Activated naive CD4-positive, alpha-beta T cell treated with anti-CD3 and anti-CD28 coated beads for 36 hours (primary cell): ENCODE results near the gene PGF. TPM values are rescaled to one million over a fixed set of nuclear protein-coding genes. Genes with fewer than 3 reads are reported as not detected.
A peak's percentile ranks its signal among the peaks of the same experiment; 100 is the strongest.

Experiments used
- CTCF ChIA-PET: fragments of 350-600 bp; sonication (Branson Sonifier 250); formaldehyde crosslinking; loops from one replicate; lab custom pipeline; 2021; ENCODE audit warnings: antibody characterized with exemption; lab: Charles Lee
- DNase-seq: peaks from one replicate; pipeline ENCODE4 v3.0.0-alpha.2; 2020
- H3K27ac Mint-ChIP-seq: one replicate; pipeline ENCODE4 v1.8.0; 2021; ENCODE audit warnings: mild to moderate bottlenecking, mixed read lengths
- H3K27me3 Mint-ChIP-seq: one replicate; pipeline ENCODE4 v1.8.0; 2021; ENCODE audit warnings: low read depth, mixed read lengths
- H3K36me3 Mint-ChIP-seq: one replicate; pipeline ENCODE4 v1.8.0; 2021; ENCODE audit warnings: low read depth, mixed read lengths
- H3K4me1 Mint-ChIP-seq: one replicate; pipeline ENCODE4 v1.8.0; 2021; ENCODE audit warnings: low read depth, mixed read lengths
- H3K4me3 Mint-ChIP-seq: one replicate; pipeline ENCODE4 v1.8.0; 2021; ENCODE audit warnings: mild to moderate bottlenecking, moderate library complexity, mixed read lengths
- H3K9me3 Mint-ChIP-seq: one replicate; pipeline ENCODE4 v1.8.0; 2021; ENCODE audit warnings: mixed read lengths
- intact Hi-C: fragments of 100-400 bp; cut with micrococcal nuclease; formaldehyde crosslinking; loops from one replicate; pipeline ENCODE4 v1.15.1; 2023
- total RNA-seq, 2 experiments: library from RNA; stranded (reverse); gene quantifications; one replicate each; pipeline ENCODE4 v1.2.3, GENCODE V29; 2021

Gene PGF
- total RNA-seq, 2 experiments from 2014 or later = 0.10 TPM; not detected in 1

GRCh38 chr14:74945852-74946658 is 9.3 kb downstream of the PGF start:
- DNase-seq = peak; percentile 87
- Mint-ChIP-seq H3K4me3 (peak overlapping the region; percentile 50), H3K4me1 (peaks cover 26% of the 10 kb centered on the region), H3K27ac (peak overlapping the region; percentile 62), H3K27me3 (peaks cover under 1% of the 10 kb centered on the region), H3K9me3 (no peaks in the 10 kb centered on the region), H3K36me3 (no peaks in the 10 kb centered on the region)
- intact Hi-C loops = loop anchor here (1.0 to 10.0 kb wide), 5 partner anchors 56 to 709 kb away; partner anchors contain the start of gene EIF2B2
- CTCF ChIA-PET = interaction anchor here (0.7 to 5.9 kb wide), 24 partner anchors 9 to 322 kb away, joined by 3 to 75 read pairs (median 4); partner anchors contain the start of genes ACYP1, EIF2B2 and PGF

- no peaks in the 10 kb centered on the region for H3K27me3 Mint-ChIP-seq
- H3K9me3 Mint-ChIP-seq = no peaks in the 10 kb centered on the region
- no peak overlapping the region for H3K27ac Mint-ChIP-seq
- intact Hi-C loops = loop anchor here (2.0 to 10.0 kb wide), 2 partner anchors 351 to 709 kb away; no protein-coding TSS in a partner anchor
- H3K4me1 Mint-ChIP-seq = peaks cover 26% of the 10 kb centered on the region
- H3K4me3 Mint-ChIP-seq = no peak overlapping the region
- peak; percentile 52 for DNase-seq
- CTCF ChIA-PET = interaction anchor here (0.6 to 5.9 kb wide), 27 partner anchors 9 to 713 kb away, joined by 3 to 75 read pairs (median 4); partner anchors contain the start of genes ACYP1, EIF2B2 and PGF
- no peaks in the 10 kb centered on the region for H3K36me3 Mint-ChIP-seq
Measured at GRCh38 chr14:74945261-74945851, 10.0 kb downstream of the PGF start.

GRCh38 chr14:74942608-74943007 is 12.8 kb downstream of the PGF start:
- Mint-ChIP-seq H3K4me3 (no peak overlapping the region), H3K27me3 (no peaks in the 10 kb centered on the region), H3K36me3 (no peaks in the 10 kb centered on the region), H3K4me1 (peaks cover 31% of the 10 kb centered on the region), H3K9me3 (peaks cover 9% of the 10 kb centered on the region), H3K27ac (peak overlapping the region; percentile 18)
- intact Hi-C loops = loop anchor here (10.0 kb wide), 1 partner anchor 712 kb away; no protein-coding TSS in a partner anchor
- no peak for DNase-seq
- CTCF ChIA-PET = interaction anchor here (0.7 to 5.9 kb wide), 10 partner anchors 8 to 810 kb away, joined by 3 to 40 read pairs (median 5); no protein-coding TSS in a partner anchor

GRCh38 chr14:74942181-74942580 is 13.2 kb downstream of the PGF start:
- no peaks in the 10 kb centered on the region for H3K36me3 Mint-ChIP-seq
- no peaks in the 10 kb centered on the region for H3K27me3 Mint-ChIP-seq
- peak overlapping the region; percentile 87 for H3K27ac Mint-ChIP-seq
- peak overlapping the region; percentile 70 for H3K4me3 Mint-ChIP-seq
- intact Hi-C loops = loop anchor here (10.0 kb wide), 1 partner anchor 713 kb away; no protein-coding TSS in a partner anchor
- CTCF ChIA-PET = interaction anchor here (1.0 to 5.9 kb wide), 10 partner anchors 8 to 149 kb away, joined by 3 to 40 read pairs (median 5); no protein-coding TSS in a partner anchor
- H3K9me3 Mint-ChIP-seq = peaks cover 9% of the 10 kb centered on the region
- peaks cover 32% of the 10 kb centered on the region for H3K4me1 Mint-ChIP-seq
- no peak for DNase-seq

- CTCF ChIA-PET = interaction anchor here (1.0 to 5.9 kb wide), 8 partner anchors 9 to 149 kb away, joined by 3 to 40 read pairs (median 5); no protein-coding TSS in a partner anchor
- intact Hi-C loops = loop anchor here (10.0 kb wide), 1 partner anchor 713 kb away; no protein-coding TSS in a partner anchor
- Mint-ChIP-seq H3K4me3 (peak overlapping the region; percentile 70), H3K36me3 (no peaks in the 10 kb centered on the region), H3K27ac (peak overlapping the region; percentile 87), H3K9me3 (peaks cover 9% of the 10 kb centered on the region), H3K27me3 (no peaks in the 10 kb centered on the region), H3K4me1 (peaks cover 36% of the 10 kb centered on the region)
- peak; percentile 77 for DNase-seq
Measured at GRCh38 chr14:74941676-74942097, 13.7 kb downstream of the PGF start.

GRCh38 chr14:74940956-74941565 is 14.3 kb downstream of the PGF start:
- Mint-ChIP-seq H3K4me3 (peak overlapping the region; percentile 70), H3K27ac (peak overlapping the region; percentile 87), H3K36me3 (no peaks in the 10 kb centered on the region), H3K4me1 (peaks cover 30% of the 10 kb centered on the region), H3K27me3 (no peaks in the 10 kb centered on the region), H3K9me3 (peaks cover 9% of the 10 kb centered on the region)
- intact Hi-C loops = loop anchor here (10.0 kb wide), 1 partner anchor 714 kb away; no protein-coding TSS in a partner anchor
- CTCF ChIA-PET = interaction anchor here (0.6 to 5.9 kb wide), 9 partner anchors 9 to 150 kb away, joined by 3 to 40 read pairs (median 5); no protein-coding TSS in a partner anchor
- DNase-seq = no peak

GRCh38 chr14:74938531-74939495 is 16.6 kb downstream of the PGF start:
- Mint-ChIP-seq H3K27me3 (no peaks in the 10 kb centered on the region), H3K27ac (no peak overlapping the region), H3K4me1 (peaks cover 30% of the 10 kb centered on the region), H3K9me3 (peaks cover 9% of the 10 kb centered on the region), H3K4me3 (no peak overlapping the region), H3K36me3 (no peaks in the 10 kb centered on the region)
- DNase-seq = no peak
- intact Hi-C loops = no loop called here
- CTCF ChIA-PET = interaction anchor here (0.6 to 1.6 kb wide), 4 partner anchors 10 to 77 kb away, joined by 3 to 5 read pairs (median 4); no protein-coding TSS in a partner anchor

- H3K9me3 Mint-ChIP-seq = peaks cover 9% of the 10 kb centered on the region
- no peaks in the 10 kb centered on the region for H3K27me3 Mint-ChIP-seq
- no peaks in the 10 kb centered on the region for H3K36me3 Mint-ChIP-seq
- intact Hi-C loops = no loop called here
- peaks cover 27% of the 10 kb centered on the region for H3K4me1 Mint-ChIP-seq
- H3K4me3 Mint-ChIP-seq = no peak overlapping the region
- DNase-seq = no peak
- CTCF ChIA-PET = interaction anchor here (1.0 to 2.6 kb wide), 5 partner anchors 8 to 76 kb away, joined by 5 to 22 read pairs (median 5); no protein-coding TSS in a partner anchor
- H3K27ac Mint-ChIP-seq = no peak overlapping the region
Measured at GRCh38 chr14:74937171-74937570, 18.2 kb downstream of the PGF start.

- H3K4me1 Mint-ChIP-seq = peaks cover 23% of the 10 kb centered on the region
- no peak overlapping the region for H3K27ac Mint-ChIP-seq
- H3K27me3 Mint-ChIP-seq = no peaks in the 10 kb centered on the region
- H3K36me3 Mint-ChIP-seq = no peaks in the 10 kb centered on the region
- CTCF ChIA-PET = interaction anchor here (0.7 to 2.6 kb wide), 6 partner anchors 9 to 76 kb away, joined by 4 to 22 read pairs (median 5); no protein-coding TSS in a partner anchor
- H3K4me3 Mint-ChIP-seq = no peak overlapping the region
- DNase-seq = no peak
- intact Hi-C loops = no loop called here
- H3K9me3 Mint-ChIP-seq = peaks cover 9% of the 10 kb centered on the region
Measured at GRCh38 chr14:74936731-74937130, 18.7 kb downstream of the PGF start.

- CTCF ChIA-PET = interaction anchor here (0.6 to 2.6 kb wide), 6 partner anchors 9 to 75 kb away, joined by 3 to 22 read pairs (median 5); no protein-coding TSS in a partner anchor
- H3K9me3 Mint-ChIP-seq = peaks cover 9% of the 10 kb centered on the region
- no peak overlapping the region for H3K4me3 Mint-ChIP-seq
- intact Hi-C loops = no loop called here
- H3K27ac Mint-ChIP-seq = no peak overlapping the region
- H3K4me1 Mint-ChIP-seq = peaks cover 18% of the 10 kb centered on the region
- no peaks in the 10 kb centered on the region for H3K27me3 Mint-ChIP-seq
- H3K36me3 Mint-ChIP-seq = no peaks in the 10 kb centered on the region
- no peak for DNase-seq
Measured at GRCh38 chr14:74936151-74936550, 19.2 kb downstream of the PGF start.
